PC-9 (cell line): ENCODE results near the gene LTC4S.

Experiments used
- EZH2 ChIP-seq: fragments of 200-600 bp; sonication (generic); IDR thresholded peaks from 2 replicates; pipeline ENCODE4 v1.8.0; 2017; ENCODE audit warnings: antibody characterized with exemption, low read depth
- TF ChIP-seq, protein P1 (sequence below): fragments of 200-600 bp; sonication (generic); conservative IDR thresholded peaks from 2 replicates; pipeline ENCODE4 v1.6.1; 2017; ENCODE audit warnings: mixed run types, antibody characterized with exemption, mild to moderate bottlenecking, moderate library complexity

DNA sequence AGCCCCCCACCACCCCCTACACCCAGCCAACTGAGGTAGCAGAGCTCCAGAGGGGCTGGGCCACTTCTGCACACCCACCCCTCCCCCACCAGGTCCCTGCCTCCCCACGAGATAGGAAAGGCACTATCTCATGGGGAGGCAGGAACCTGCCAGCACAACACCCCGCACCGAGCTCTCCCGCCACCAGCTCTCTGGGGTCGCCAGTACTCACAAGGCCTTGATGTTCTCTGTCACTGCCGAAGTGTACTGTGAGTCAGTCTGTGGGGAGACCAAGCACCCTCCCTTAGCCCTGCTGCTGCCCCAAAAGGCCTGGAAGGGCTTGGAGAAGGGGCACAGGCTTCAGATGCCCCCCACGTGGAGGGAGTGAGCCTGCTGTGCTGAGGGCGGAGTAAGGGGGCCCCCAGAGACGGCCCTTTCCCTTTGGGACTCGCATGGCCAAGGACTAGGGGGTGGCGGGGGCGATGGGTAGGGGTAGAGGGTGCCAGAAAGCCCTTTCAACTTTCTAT is 7.0 kb downstream of the LTC4S start:
- TF ChIP-seq, protein P1, sequence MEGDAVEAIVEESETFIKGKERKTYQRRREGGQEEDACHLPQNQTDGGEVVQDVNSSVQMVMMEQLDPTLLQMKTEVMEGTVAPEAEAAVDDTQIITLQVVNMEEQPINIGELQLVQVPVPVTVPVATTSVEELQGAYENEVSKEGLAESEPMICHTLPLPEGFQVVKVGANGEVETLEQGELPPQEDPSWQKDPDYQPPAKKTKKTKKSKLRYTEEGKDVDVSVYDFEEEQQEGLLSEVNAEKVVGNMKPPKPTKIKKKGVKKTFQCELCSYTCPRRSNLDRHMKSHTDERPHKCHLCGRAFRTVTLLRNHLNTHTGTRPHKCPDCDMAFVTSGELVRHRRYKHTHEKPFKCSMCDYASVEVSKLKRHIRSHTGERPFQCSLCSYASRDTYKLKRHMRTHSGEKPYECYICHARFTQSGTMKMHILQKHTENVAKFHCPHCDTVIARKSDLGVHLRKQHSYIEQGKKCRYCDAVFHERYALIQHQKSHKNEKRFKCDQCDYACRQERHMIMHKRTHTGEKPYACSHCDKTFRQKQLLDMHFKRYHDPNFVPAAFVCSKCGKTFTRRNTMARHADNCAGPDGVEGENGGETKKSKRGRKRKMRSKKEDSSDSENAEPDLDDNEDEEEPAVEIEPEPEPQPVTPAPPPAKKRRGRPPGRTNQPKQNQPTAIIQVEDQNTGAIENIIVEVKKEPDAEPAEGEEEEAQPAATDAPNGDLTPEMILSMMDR, result no peak
- no peak for TF ChIP-seq EZH2
